Esophagus (tissue), 2 donors: ENCODE measurements around the gene TTC9. TPM values are rescaled to one million over a fixed set of nuclear protein-coding genes. Genes with fewer than 3 reads are reported as not detected.

Experiments
- H3K27ac ChIP-seq, 2 donors: one replicate each; pipeline ENCODE4 v1.5.1; 2013; ENCODE audit warnings: low read depth in 2 of 2, mild to moderate bottlenecking in 2 of 2, inconsistent platforms in 1 of 2, low read length in 1 of 2, moderate library complexity in 1 of 2
- H3K27me3 ChIP-seq, 2 donors: one replicate each; pipeline ENCODE4 v1.6.1; 2013; ENCODE audit warnings: low read length in 2 of 2, control low read depth in 1 of 2, mild to moderate bottlenecking in 1 of 2; ENCODE audit not compliant: insufficient read depth in 2 of 2, control insufficient read depth in 1 of 2
- H3K36me3 ChIP-seq, 2 donors: one replicate each; pipeline ENCODE4 v1.6.1; 2013; ENCODE audit warnings: low read length in 1 of 2; ENCODE audit not compliant: control insufficient read depth in 2 of 2, insufficient read depth in 2 of 2
- H3K4me1 ChIP-seq, 2 donors: one replicate each; pipeline ENCODE4 v1.6.1; 2013; ENCODE audit warnings: low read length in 1 of 2; ENCODE audit not compliant: control insufficient read depth in 2 of 2, insufficient read depth in 2 of 2
- H3K4me3 ChIP-seq, 2 donors: one replicate each; pipeline ENCODE4 v1.5.1; 2013; ENCODE audit warnings: low read length in 2 of 2, mild to moderate bottlenecking in 2 of 2, low read depth in 1 of 2, moderate library complexity in 1 of 2
- H3K9me3 ChIP-seq, 2 donors: one replicate each; pipeline ENCODE4 v1.6.1; 2013; ENCODE audit warnings: mild to moderate bottlenecking in 2 of 2, low read depth in 1 of 2, low read length in 1 of 2, moderate library complexity in 1 of 2; ENCODE audit not compliant: control insufficient read depth in 2 of 2, insufficient read depth in 1 of 2
- WGBS, 2 donors: extraction: QIAGEN DNeasy Blood & Tissue Kit; methylation state at CpG; one replicate each; pipeline ENCODE4 v1.1.7; 2013; 5-methylcytosine and 5-hydroxymethylcytosine counted together
- polyA plus RNA-seq, 2 donors: library from polyadenylated mRNA; stranded (reverse); fragments of 200-250 nt; gene quantifications; one replicate each; pipeline ENCODE4 v1.2.3, GENCODE V29; 2013
- donor health status: healthy with polysubstance abuse.
- donor health status: Bipolar disorder and iron deficiency.

The TTC9 gene
- polyA plus RNA-seq, 2 donors = 43.3 to 67.9 TPM

- no peaks in the 10 kb centered on the region for H3K9me3 ChIP-seq
- no peak overlapping the region for H3K4me3 ChIP-seq
- H3K27ac ChIP-seq = peak overlapping the region; percentile 72 to 86
- peaks cover 2 to 5% of the 10 kb centered on the region in 2 donors for H3K4me1 ChIP-seq
- H3K36me3 ChIP-seq = no peaks in the 10 kb centered on the region
- no peaks in the 10 kb centered on the region for H3K27me3 ChIP-seq
- 72 to 77% methylated on average over 6 of the region's 6 CpGs for WGBS, 2 donors
These were observed 65.7 kb downstream of the TTC9 start for GRCh38 chr14:70707138-70708038.

- Histone ChIP-seq H3K4me3 (no peak overlapping the region), H3K27ac (peak overlapping the region; percentile 9 to 47), H3K4me1 (peaks cover 2 to 5% of the 10 kb centered on the region in 2 donors), H3K9me3 (no peaks in the 10 kb centered on the region), H3K36me3 (no peaks in the 10 kb centered on the region), H3K27me3 (no peaks in the 10 kb centered on the region)
- 76 to 87% methylated on average over 15 of the region's 15 CpGs for WGBS, 2 donors
These were observed 67.2 kb downstream of the TTC9 start for GRCh38 chr14:70708717-70709570.

- no peak overlapping the region for H3K4me3 ChIP-seq
- H3K36me3 ChIP-seq = no peaks in the 10 kb centered on the region
- H3K4me1 ChIP-seq = peaks cover 2 to 5% of the 10 kb centered on the region in 2 donors
- H3K27me3 ChIP-seq = no peaks in the 10 kb centered on the region
- H3K9me3 ChIP-seq = no peaks in the 10 kb centered on the region
- H3K27ac ChIP-seq = peak overlapping the region; percentile 66 to 88
- 45 to 59% methylated on average over 8 of the region's 8 CpGs for WGBS, 2 donors
These were observed 68.1 kb downstream of the TTC9 start for GRCh38 chr14:70709726-70710382.

DNA sequence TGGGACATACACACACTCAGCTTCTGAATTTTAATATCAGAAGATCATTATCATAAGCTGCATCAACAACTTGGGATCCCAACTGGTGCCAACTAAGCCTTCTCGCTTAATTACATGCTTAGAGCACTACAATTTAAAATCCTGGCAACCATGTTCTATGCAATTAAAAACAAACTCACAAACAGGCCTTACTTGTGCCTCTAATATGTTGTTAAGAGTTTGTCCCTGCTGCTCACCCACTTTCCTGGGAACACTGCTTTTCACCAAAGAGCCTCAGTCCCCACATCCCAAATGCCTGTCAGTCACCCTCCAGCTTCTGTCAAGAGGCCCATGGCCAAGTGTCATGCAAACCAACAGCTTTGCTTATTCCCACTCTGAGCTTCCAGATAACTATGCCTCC lies 69.7 kb downstream of the TTC9 start:
- no peaks in the 10 kb centered on the region for H3K36me3 ChIP-seq
- no peak overlapping the region for H3K4me3 ChIP-seq
- 95 to 100% methylated on average over 1 of the region's 1 CpG for WGBS, 2 donors
- no peak overlapping the region for H3K27ac ChIP-seq
- no peaks in the 10 kb centered on the region for H3K9me3 ChIP-seq
- H3K4me1 ChIP-seq = peaks cover 2 to 3% of the 10 kb centered on the region in 2 donors
- no peaks in the 10 kb centered on the region for H3K27me3 ChIP-seq

DNA sequence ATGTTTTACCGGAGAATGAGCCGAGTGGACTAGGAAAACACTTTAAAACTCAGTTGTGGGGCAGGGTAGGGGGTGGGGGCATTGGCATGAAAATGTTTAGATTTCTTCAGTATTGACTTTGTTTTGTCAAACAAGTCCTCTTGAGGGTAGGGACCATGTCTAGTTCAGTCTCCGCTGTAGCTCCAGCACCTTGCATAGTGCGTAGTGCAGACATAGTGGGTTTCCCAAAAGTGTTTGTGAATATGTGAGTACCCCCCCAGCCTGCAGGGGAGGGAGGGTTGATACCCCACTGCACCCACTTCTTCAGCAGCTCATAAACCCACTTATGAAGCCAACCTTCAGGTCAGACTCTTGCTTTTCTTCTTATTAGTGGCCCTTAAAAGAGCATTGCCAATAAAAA lies 71.4 kb downstream of the TTC9 start:
- Histone ChIP-seq H3K36me3 (no peaks in the 10 kb centered on the region), H3K4me1 (peaks cover 3 to 5% of the 10 kb centered on the region in 2 donors), H3K4me3 (no peak overlapping the region), H3K9me3 (no peaks in the 10 kb centered on the region), H3K27me3 (no peaks in the 10 kb centered on the region), H3K27ac (no peak overlapping the region)
- WGBS, 2 donors = 92% methylated on average over 4 of the region's 4 CpGs

DNA sequence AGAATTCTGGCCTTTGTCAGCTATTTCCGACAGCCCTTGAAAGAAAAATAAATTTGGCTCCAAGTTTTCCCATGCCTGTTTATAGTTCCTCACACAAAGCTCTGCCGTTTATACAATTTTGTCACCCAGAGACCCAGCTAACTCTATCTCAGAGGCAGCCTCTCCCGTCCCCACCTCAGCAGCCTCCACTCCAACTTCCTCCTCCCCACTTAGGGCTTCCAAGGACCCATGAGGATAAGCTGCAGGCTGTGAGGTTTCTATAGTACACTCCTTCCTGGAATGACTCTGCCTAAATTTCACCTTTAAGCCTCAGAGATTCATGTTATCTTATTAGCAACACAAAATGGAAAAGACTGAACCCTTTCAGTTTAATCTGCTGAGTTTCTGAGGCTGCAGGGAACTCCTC lies 71.8 kb downstream of the TTC9 start:
- H3K27me3 ChIP-seq = no peaks in the 10 kb centered on the region
- H3K27ac ChIP-seq = peak overlapping the region in 1 of 2 donors; percentile 40
- H3K36me3 ChIP-seq = no peaks in the 10 kb centered on the region
- WGBS, 2 donors = 25 to 42% methylated on average over 3 of the region's 3 CpGs
- H3K4me1 ChIP-seq = peaks cover 4 to 5% of the 10 kb centered on the region in 2 donors
- H3K4me3 ChIP-seq = no peak overlapping the region
- no peaks in the 10 kb centered on the region for H3K9me3 ChIP-seq

- Histone ChIP-seq H3K9me3 (no peaks in the 10 kb centered on the region), H3K27me3 (no peaks in the 10 kb centered on the region), H3K27ac (no peak overlapping the region), H3K4me3 (no peak overlapping the region), H3K36me3 (no peaks in the 10 kb centered on the region), H3K4me1 (peaks cover 5 to 7% of the 10 kb centered on the region in 2 donors)
- 14 to 19% methylated on average over 8 of the region's 8 CpGs for WGBS, 2 donors
These were observed 72.4 kb downstream of the TTC9 start for GRCh38 chr14:70714055-70714550.

DNA sequence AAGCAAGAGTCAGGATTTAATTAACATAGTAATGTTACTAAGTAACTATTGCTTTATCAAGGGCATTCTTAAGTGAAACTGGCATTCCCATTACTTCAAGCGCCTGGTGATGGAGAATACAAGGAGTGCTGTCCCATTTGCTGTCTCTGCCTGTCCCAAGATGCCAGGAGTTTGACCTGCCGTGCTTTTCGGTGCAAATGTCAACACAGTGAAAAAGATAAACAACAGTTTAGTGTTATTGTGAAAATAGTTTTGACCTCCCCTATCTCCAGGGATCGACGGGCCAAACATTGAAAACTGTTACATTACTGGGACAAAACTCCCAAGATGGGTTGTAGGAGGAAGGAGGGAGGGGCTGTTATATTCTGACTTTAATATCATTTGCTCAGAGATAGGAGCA lies 74.8 kb downstream of the TTC9 start:
- no peaks in the 10 kb centered on the region for H3K27me3 ChIP-seq
- H3K27ac ChIP-seq = no peak overlapping the region
- H3K4me3 ChIP-seq = no peak overlapping the region
- WGBS, 2 donors = 45 to 64% methylated on average over 5 of the region's 5 CpGs
- H3K4me1 ChIP-seq = peaks cover 3 to 7% of the 10 kb centered on the region in 2 donors
- no peaks in the 10 kb centered on the region for H3K9me3 ChIP-seq
- H3K36me3 ChIP-seq = no peaks in the 10 kb centered on the region

GRCh38 chr14:70716958-70717357 lies 75.2 kb downstream of the TTC9 start:
- peaks cover 3 to 7% of the 10 kb centered on the region in 2 donors for H3K4me1 ChIP-seq
- no peaks in the 10 kb centered on the region for H3K36me3 ChIP-seq
- peak overlapping the region; percentile 8 to 44 for H3K27ac ChIP-seq
- no peak overlapping the region for H3K4me3 ChIP-seq
- no peaks in the 10 kb centered on the region for H3K9me3 ChIP-seq
- WGBS, 2 donors = 58 to 68% methylated on average over 1 of the region's 1 CpG
- no peaks in the 10 kb centered on the region for H3K27me3 ChIP-seq
